ENCODE results near the gene ARSA. TPM values are rescaled to one million over a fixed set of nuclear protein-coding genes. Genes with fewer than 3 reads are reported as not detected.

ARSA gene
- polyA plus RNA-seq, 1 of the 3 experiments (the other 2 are of a cell fraction) = 34.2 TPM

GRCh38 chr22:50605613-50606074 lies 22.3 kb downstream of the ARSA start:
- no peak overlapping the region for H3K4me3 ChIP-seq (ENCODE audit: low read depth in 2 of 2, low read length in 1 of 2)
- no peak overlapping the region for H3K9ac ChIP-seq
- no peaks in the 10 kb centered on the region for H3K27me3 ChIP-seq (ENCODE audit: insufficient read depth)
- H3K4me1 ChIP-seq (ENCODE audit: control insufficient read depth in 1 of 2, insufficient read depth in 2 of 2, low read depth in 1 of 2, low read length in 1 of 2) = peaks cover 0 to 7% of the 10 kb centered on the region in 2 experiments; a peak in 1 of 4 replicates
- no peaks in the 10 kb centered on the region for H3F3A ChIP-seq (replicated peaks; ENCODE audit: insufficient read depth)
- TF ChIP-seq GABPA (IDR thresholded peaks at IDR 0.05; ENCODE audit: low read depth) (no peak), MAX (IDR thresholded peaks at IDR 0.05; ENCODE audit: low read depth) (no peak), RXRA (IDR thresholded peaks at IDR 0.05; ENCODE audit: borderline replicate concordance, low read depth) (no peak), EP300 (IDR thresholded peaks at IDR 0.05; ENCODE audit: borderline replicate concordance in 1 of 2, low read depth in 1 of 2, low read length in 1 of 2) (no peak), RCOR1 (IDR thresholded peaks at IDR 0.05; ENCODE audit: low read length) (no peak), SIN3A (IDR thresholded peaks at IDR 0.05; ENCODE audit: borderline replicate concordance, low read depth, low read length) (no peak), NRF1 (IDR thresholded peaks at IDR 0.05; ENCODE audit: low read depth, low read length) (no peak), NFIC (IDR thresholded peaks at IDR 0.05; ENCODE audit: borderline replicate concordance) (no peak), MEF2A (IDR thresholded peaks at IDR 0.05; ENCODE audit: borderline replicate concordance, low read depth) (no peak), RFX5 (IDR thresholded peaks at IDR 0.05; ENCODE audit: low read length) (no peak)
- H2AFZ ChIP-seq (ENCODE audit: low read depth) = no peak overlapping the region
- H4K20me1 ChIP-seq (ENCODE audit: insufficient read depth) = no peaks in the 10 kb centered on the region
- H3K4me2 ChIP-seq = no peak overlapping the region
- H3K27ac ChIP-seq (ENCODE audit: low read depth in 2 of 2, low read length in 1 of 2) = no peak overlapping the region
- ChIA-PET POLR2A (interaction anchor here (1.2 kb wide), 1 partner anchor 27 kb away, joined by 3 read pairs; no protein-coding TSS in a partner anchor), CTCF (interaction anchor here (1.9 kb wide), 1 partner anchor 15 kb away, joined by 12 read pairs; no protein-coding TSS in a partner anchor)
- 78% methylated on average over 6 of the region's 20 CpGs for WGBS (ENCODE audit: low lambda C conversion rate)
- no peaks in the 10 kb centered on the region for H3K9me2 ChIP-seq
- H3K9me3 ChIP-seq = no peaks in the 10 kb centered on the region
- H3K36me3 ChIP-seq (replicated peaks in 1 of 2; ENCODE audit: control insufficient read depth in 1 of 2, insufficient read depth in 2 of 2, low read length in 1 of 2) = no peaks in the 10 kb centered on the region
- no peaks in the 10 kb centered on the region for H3K79me2 ChIP-seq (ENCODE audit: insufficient read depth)
- DNase-seq = no peak

DNA sequence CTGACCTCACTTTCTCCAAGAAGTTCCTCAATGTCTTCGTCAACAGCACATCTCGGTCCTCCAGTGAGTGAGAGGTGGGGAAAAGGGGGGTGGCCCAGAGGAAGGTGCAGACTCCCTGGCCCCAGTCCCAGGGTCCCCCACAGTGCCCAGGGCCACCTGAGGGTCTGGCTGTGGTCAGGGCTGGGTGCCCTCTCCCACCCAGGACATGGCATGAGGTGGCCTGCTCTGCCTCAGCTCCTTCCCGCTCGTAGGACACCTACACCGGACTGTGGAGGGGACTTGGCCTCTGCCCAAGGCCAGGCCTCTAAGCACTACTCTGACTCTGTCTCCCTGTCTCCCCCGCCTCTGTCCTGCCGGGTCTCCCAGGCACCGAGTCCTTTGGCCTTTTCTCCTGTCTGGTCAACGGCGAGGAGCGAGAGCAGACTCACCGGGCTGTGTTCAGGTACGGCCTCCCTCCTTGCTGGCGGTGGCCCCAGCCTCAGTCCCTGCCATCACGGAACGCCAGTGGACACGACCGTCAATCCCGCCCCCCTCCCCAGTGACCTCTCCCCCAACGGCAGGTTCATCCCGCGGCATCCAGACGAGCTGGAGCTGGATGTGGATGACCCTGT lies 22.8 kb downstream of the ARSA start:
- no peak for DNase-seq
- Histone ChIP-seq H3K79me2 (ENCODE audit: insufficient read depth) (no peaks in the 10 kb centered on the region), H3K27me3 (ENCODE audit: insufficient read depth) (no peaks in the 10 kb centered on the region), H3K4me3 (ENCODE audit: low read depth in 2 of 2, low read length in 1 of 2) (no peak overlapping the region), H3K36me3 (replicated peaks in 1 of 2; ENCODE audit: control insufficient read depth in 1 of 2, insufficient read depth in 2 of 2, low read length in 1 of 2) (no peaks in the 10 kb centered on the region), H3K9me2 (no peaks in the 10 kb centered on the region), H3K4me2 (no peak overlapping the region), H3K27ac (ENCODE audit: low read depth in 2 of 2, low read length in 1 of 2) (no peak overlapping the region), H3F3A (replicated peaks; ENCODE audit: insufficient read depth) (no peaks in the 10 kb centered on the region), H3K9ac (no peak overlapping the region), H2AFZ (ENCODE audit: low read depth) (no peak overlapping the region), H4K20me1 (ENCODE audit: insufficient read depth) (no peaks in the 10 kb centered on the region), H3K9me3 (no peaks in the 10 kb centered on the region), H3K4me1 (ENCODE audit: control insufficient read depth in 1 of 2, insufficient read depth in 2 of 2, low read depth in 1 of 2, low read length in 1 of 2) (peaks cover 0 to 7% of the 10 kb centered on the region in 2 experiments; a peak in 1 of 4 replicates)
- ChIA-PET POLR2A (no interaction called here), CTCF (interaction anchor here (1.1 kb wide), 1 partner anchor 42 kb away, joined by 4 read pairs; the partner anchor contains the start of gene SYCE3)
- TF ChIP-seq USF2 (IDR thresholded peaks at IDR 0.05; ENCODE audit: borderline replicate concordance, low read depth, low read length) = no peak
- TF ChIP-seq RCOR1 (IDR thresholded peaks at IDR 0.05; ENCODE audit: low read length) = no peak
- no peak for TF ChIP-seq MXI1 (IDR thresholded peaks at IDR 0.05; ENCODE audit: low read depth, low read length)
- no peak for TF ChIP-seq REST (IDR thresholded peaks at IDR 0.05; ENCODE audit: low read depth, low read length)
- TF ChIP-seq TEAD4 (IDR thresholded peaks at IDR 0.05; ENCODE audit: borderline replicate concordance, insufficient read depth) = no peak
- TF ChIP-seq NRF1 (IDR thresholded peaks at IDR 0.05; ENCODE audit: low read depth, low read length) = no peak
- no peak for TF ChIP-seq FOXM1 (IDR thresholded peaks at IDR 0.05; ENCODE audit: low read depth)
- TF ChIP-seq ZBTB33 (IDR thresholded peaks at IDR 0.05; ENCODE audit: borderline replicate concordance, low read depth) = no peak
- TF ChIP-seq SIN3A (IDR thresholded peaks at IDR 0.05; ENCODE audit: borderline replicate concordance, low read depth, low read length) = no peak
- no peak for TF ChIP-seq YY1 (IDR thresholded peaks at IDR 0.05; ENCODE audit: low read depth)
- 90% methylated on average over 14 of the region's 23 CpGs for WGBS (ENCODE audit: low lambda C conversion rate)
